AG09319 (cell line): Measurements from ENCODE around the gene UNC13D.

Experiments used
- DNase-seq: peaks from one replicate; pipeline ENCODE4 v3.0.0-alpha.2; 2010; ENCODE audit warnings: low read depth; ENCODE audit errors: extremely low read depth
- CTCF ChIP-seq: IDR thresholded peaks from 2 replicates; pipeline ENCODE4 v1.5.1; 2011; ENCODE audit warnings: low read depth, mild to moderate bottlenecking, inconsistent platforms, low read length, moderate library complexity

UNC13D gene

GRCh38 chr17:75843577-75844529 is at the start of gene UNC13D:
Gene UNC13D (minus strand): TSS chr17:75844404. CDS start chr17:75844337, 67 bp downstream.
- TF ChIP-seq CTCF: no peak
- no peak for DNase-seq

- TF ChIP-seq CTCF: no peak
- DNase-seq: no peak
These were observed 49.3 kb upstream of the UNC13D start for GRCh38 chr17:75893305-75894048.

- TF ChIP-seq CTCF: no peak
These were observed 48.5 kb upstream of the UNC13D start for GRCh38 chr17:75892556-75893224.

GRCh38 chr17:75891605-75892555 is 47.7 kb upstream of the UNC13D start:
- no peak for DNase-seq
- no peak for TF ChIP-seq CTCF

More at GRCh38 chr17:75892556-75893224, 48.5 kb upstream of the UNC13D start:
- no peak for DNase-seq

GRCh38 chr17:75891022-75891604 is 46.9 kb upstream of the UNC13D start:
- TF ChIP-seq CTCF: no peak
- no peak for DNase-seq

- DNase-seq: no peak
- no peak for TF ChIP-seq CTCF
These were observed 45.2 kb upstream of the UNC13D start for GRCh38 chr17:75889454-75889853.
